ENCODE results near the gene WDFY4. TPM values are rescaled to one million over a fixed set of nuclear protein-coding genes. Genes with fewer than 3 reads are reported as not detected.

WDFY4 gene
- total and polyA plus RNA-seq, 2 donors (not counting 3 experiments of a cell fraction or from before 2014, with no cell fraction given), result 10.1 to 10.2 TPM

GRCh38 chr10:48965460-48965859, 280.8 kb downstream of the WDFY4 start:
- Histone ChIP-seq H3K9me1 (replicated peaks; ENCODE audit: control insufficient read depth, extremely low read depth, insufficient read depth, low read length) (no peaks in the 10 kb centered on the region), H3K4me2 (ENCODE audit: insufficient read depth, low read length) (no peak overlapping the region), H3K4me1 (ENCODE audit: control insufficient read depth, extremely low read depth, insufficient read depth, low read length) (no peaks in the 10 kb centered on the region), H3K79me2 (ENCODE audit: control insufficient read depth, insufficient read depth, low read length) (no peaks in the 10 kb centered on the region), H3K9ac (replicated peaks; ENCODE audit: extremely low read depth, insufficient read depth, low read length) (no peak overlapping the region), H3K27ac (ENCODE audit: insufficient read depth, low read depth, low read length) (no peak overlapping the region), H3K9me3 (replicated peaks; ENCODE audit: control insufficient read depth, insufficient read depth, low read length) (no peaks in the 10 kb centered on the region), H3K27me3 (ENCODE audit: control insufficient read depth in 2 of 2, insufficient read depth in 2 of 2, low read length in 2 of 2) (no peaks in the 10 kb centered on the region), H3K4me3 (replicated peaks in 1 of 3; ENCODE audit: insufficient read depth in 1 of 3, low read depth in 1 of 3, low read length in 3 of 3) (no peak overlapping the region), H2AFZ (ENCODE audit: low read depth, low read length) (no peak overlapping the region), H4K20me1 (replicated peaks; ENCODE audit: control insufficient read depth, extremely low read depth, insufficient read depth, low read length) (no peaks in the 10 kb centered on the region), H3K36me3 (ENCODE audit: control insufficient read depth in 2 of 2, extremely low read depth in 1 of 2, insufficient read depth in 2 of 2, low read length in 2 of 2) (no peaks in the 10 kb centered on the region)
- intact Hi-C loops (cut with micrococcal nuclease) (no loop called here), dilution Hi-C loops (cut with MboI; ENCODE audit: extremely low pct_ligation_motif_present, low sequenced_read_pairs) (no loop called here)
- ChIA-PET POLR2A (no interaction called here), CTCF (no interaction called here)
- no TSS peak for BruUV-seq (replicated peaks)
- no peak for TF ChIP-seq FOS (IDR thresholded peaks at IDR 0.05; ENCODE audit: borderline replicate concordance, insufficient read depth, low read length)
- no peak for TF ChIP-seq JUN (IDR thresholded peaks at IDR 0.05; ENCODE audit: borderline replicate concordance, insufficient read depth, insufficient read length, low read depth)
- TF ChIP-seq CTCF (IDR thresholded peaks at IDR 0.05; ENCODE audit: extremely low read depth in 1 of 2, insufficient read depth in 1 of 2, low read depth in 1 of 2, low read length in 2 of 2), result no peak
- no peak for TF ChIP-seq POLR2A (IDR thresholded peaks at IDR 0.05; ENCODE audit: low read depth, low read length)
- TF ChIP-seq EZH2 (IDR thresholded peaks at IDR 0.05; ENCODE audit: borderline replicate concordance, low read depth, low read length, severe bottlenecking), result no peak
- no peak for TF ChIP-seq MYC (IDR thresholded peaks at IDR 0.05; ENCODE audit: low read depth, low read length)
- no peak for TF ChIP-seq GATA2 (IDR thresholded peaks at IDR 0.05; ENCODE audit: insufficient read depth, insufficient read length, low read depth, low read length)
- TF ChIP-seq, protein P1, sequence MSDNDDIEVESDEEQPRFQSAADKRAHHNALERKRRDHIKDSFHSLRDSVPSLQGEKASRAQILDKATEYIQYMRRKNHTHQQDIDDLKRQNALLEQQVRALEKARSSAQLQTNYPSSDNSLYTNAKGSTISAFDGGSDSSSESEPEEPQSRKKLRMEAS (IDR thresholded peaks at IDR 0.05; ENCODE audit: insufficient read depth, insufficient read length), result no peak
- no peak for TF ChIP-seq POLR2AphosphoS5 (IDR thresholded peaks at IDR 0.05; ENCODE audit: insufficient read depth, low read depth, low read length)
- FAIRE-seq (no peak), DNase-seq (ENCODE audit: low read depth, low spot score) (no peak)
